Activated CD4-positive, alpha-beta T cell treated with anti-CD3 and anti-CD28 coated beads, Interleukin-10, Interleukin-2, amounts not matched to agents 100 ng/mL and 50 ng/mL, durations not matched to agents 16 hours and 8 hours (primary cell): ENCODE results near the gene MTERF4.

Experiments used
- DNase-seq: peaks from one replicate; pipeline ENCODE4 v3.0.0-alpha.2; 2020

MTERF4 gene

DNA sequence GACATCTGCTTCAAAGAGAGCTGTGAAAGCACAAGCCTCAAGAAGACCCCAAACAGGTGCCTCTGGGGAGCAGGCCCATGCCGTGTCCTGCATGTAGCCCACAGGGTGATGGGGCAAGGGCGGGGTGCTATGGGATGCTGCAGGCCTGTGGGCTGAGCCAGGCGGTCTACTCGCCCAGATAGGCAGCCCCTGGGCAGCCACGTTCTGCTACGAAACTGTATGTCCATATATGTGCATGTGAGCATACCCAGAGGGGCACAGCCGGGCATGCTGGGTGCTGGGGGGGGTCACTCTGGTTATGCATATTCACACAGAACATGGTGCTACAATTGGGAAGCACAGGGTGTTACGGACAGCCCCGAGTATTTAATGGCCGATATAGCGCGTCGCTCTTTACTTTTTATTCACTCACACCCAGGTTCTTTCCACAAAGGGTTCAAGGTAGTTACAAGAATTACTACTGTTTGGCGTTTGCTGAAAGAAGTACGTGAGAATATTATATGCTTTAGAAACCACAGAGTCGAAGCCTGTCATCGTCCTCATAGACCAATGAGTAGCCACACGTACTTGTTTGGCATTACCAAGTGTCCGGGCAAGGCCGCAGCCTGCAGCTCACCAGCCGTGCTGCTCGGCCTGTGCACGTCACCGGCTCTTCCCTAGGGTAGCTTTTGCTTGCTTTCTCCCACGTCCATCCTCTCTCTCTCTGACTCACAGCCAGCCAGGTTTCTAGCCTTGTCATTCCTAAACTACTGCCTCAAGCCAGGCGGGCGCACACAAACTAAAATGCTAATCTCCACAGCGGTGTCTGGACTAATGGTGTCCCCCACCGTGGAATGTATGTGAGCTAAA, 14.4 kb downstream of the MTERF4 start:
- no peak for DNase-seq

DNA sequence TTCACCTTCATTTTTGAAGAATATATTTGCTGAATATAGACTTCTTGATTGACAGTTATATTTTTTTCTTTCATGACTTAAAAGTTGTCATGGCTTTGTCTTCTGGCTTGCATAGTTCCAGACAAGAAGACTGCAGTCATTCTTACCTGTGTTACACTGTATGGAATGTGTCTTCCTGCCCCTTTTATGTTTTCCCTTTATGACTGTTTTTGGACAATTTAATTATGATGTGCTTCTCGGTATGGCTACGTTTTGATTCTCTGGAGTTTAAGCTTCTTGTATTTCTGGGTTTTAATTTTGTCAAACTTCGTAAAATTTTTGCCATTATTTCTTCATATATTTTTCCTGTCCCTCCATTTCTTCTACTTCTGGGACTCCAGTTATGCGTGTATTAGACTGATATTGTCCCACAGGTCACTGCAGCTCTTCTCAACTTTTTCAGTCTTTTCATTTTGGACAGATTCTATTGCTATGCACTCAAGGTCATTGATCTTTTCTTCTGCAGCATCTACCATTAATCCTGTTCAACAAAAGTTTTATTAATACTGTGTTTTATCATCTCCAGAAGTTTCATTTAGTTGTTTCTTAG, 17.1 kb downstream of the MTERF4 start:
- DNase-seq: no peak

- DNase-seq: no peak
Observed at GRCh38 chr2:241083091-241083415, 19.0 kb downstream of the MTERF4 start.

DNA sequence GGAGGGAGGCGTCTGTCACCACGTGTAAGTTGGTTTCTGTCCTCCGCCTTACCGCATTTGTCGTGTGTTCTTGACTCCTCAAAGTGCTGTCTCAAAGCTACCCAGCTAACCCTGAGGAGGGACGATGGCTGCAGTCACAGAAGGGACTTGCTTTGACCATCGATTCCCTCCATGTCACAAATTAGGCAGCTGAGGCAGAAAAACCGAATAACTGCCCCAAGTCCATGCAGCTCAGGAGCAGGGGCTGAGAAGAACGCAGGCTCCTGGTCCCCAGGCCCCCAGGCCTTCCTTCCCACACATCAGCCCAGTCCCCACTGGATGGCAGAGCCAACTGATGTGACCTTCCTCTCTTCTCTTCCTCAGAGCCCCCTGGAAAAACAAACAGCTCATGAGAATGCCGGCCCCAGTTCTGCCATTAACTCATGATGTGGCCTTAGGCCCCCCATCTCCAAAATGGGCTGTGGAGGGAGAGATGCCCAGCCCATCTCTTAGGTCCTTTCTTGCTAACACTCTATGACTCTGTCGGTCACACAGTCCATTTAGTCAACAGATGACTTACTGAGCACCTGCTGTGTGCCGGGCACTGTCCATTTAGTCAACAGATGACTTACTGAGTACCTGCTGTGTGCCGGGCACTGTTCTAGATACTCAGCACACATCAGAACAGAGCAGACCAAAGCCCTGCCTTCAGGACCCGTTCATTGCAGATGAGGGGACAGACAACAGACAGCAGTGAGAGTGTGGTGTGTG, 19.6 kb downstream of the MTERF4 start:
- no peak for DNase-seq

DNA sequence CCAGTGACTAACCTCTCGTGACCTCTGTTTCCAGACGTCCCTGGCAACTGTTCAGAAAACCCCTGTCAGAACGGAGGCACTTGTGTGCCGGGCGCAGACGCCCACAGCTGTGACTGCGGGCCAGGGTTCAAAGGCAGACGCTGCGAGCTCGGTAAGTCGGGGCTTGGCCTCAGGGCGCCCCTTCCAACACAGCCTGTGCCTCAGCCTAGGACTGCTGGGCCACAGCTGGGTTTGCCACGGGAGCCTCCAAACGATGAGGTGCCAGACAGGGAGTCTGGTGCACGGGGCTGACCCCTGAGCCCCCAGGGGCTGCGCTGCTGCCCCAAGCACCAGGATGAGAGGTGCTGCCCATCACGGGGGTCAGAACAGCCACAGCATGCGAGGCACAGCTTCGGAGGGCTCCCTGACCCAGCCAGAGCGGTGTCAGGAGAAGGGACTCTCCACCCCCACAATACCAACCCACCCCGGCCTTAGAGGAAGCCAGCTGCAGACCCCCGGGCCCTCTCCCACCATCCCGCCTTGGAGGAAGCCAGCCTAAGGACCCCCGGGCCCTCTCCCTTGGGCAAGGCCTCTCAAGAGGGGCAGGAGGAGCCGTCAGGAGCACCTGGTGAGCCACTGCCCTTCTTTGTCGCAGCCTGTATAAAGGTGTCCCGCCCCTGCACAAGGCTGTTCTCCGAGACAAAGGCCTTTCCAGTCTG, 20.3 kb downstream of the MTERF4 start:
- no peak for DNase-seq

DNA sequence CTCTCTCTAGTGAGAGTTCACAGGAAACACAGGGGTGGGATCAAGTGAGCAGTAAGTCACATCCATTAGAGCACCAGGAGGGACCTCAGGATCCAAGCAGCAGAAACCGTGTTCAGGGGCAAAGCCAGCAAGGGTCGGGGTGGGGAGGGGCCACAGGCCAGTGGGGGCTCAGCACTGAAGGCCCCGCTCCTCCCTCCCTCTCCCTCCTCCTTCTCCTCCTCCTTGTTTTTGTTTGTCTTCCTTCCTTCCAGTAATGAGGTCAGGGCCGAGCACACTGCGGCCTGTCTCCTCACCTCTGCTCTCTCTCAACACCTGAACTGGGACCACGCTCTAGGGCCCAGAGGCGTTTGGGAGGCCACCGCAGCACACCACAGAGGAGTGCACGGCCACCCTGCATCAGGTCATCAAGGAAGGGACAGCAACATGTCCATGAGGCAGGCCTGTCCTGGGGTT, 20.9 kb downstream of the MTERF4 start:
- DNase-seq: no peak

DNA sequence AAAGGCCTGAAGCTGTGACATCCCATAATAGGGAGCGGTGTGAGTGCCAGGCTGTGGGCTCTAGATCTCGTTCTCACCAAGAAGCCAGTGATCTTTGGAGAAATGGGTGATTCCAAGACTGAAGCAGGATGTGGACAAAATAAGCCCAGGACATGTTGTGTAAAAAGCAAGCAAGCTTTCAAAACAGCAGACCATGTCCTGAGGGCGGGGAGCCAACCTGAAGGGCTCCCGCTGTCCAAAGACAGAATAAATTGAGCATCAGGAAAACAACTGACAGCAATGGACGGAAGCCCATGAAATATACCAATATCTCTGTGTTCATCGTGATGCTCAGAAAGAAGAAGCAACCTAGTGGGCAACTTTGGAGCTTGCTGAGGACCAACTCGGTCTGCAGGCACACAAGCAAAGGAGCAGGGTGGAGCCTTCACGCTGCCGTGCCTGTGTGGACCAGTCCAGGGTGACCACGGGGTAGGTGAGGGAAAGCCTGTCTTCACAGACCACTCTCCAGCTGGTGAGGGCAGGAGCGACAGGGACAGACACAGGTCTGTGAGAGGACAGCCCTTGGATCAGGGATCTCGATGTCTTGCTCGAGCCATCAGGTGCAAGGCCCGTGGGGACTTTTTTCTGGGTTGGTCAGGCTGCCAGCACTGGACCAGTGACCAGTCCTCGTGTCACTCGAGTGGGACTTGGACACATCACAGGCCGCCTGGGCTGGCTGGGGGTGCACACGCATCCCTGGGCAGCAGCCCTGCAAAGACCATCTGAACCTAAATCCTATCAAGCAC, 21.5 kb downstream of the MTERF4 start:
- no peak for DNase-seq

GRCh38 chr2:241074901-241075540, 27.1 kb downstream of the MTERF4 start:
- DNase-seq: no peak

DNA sequence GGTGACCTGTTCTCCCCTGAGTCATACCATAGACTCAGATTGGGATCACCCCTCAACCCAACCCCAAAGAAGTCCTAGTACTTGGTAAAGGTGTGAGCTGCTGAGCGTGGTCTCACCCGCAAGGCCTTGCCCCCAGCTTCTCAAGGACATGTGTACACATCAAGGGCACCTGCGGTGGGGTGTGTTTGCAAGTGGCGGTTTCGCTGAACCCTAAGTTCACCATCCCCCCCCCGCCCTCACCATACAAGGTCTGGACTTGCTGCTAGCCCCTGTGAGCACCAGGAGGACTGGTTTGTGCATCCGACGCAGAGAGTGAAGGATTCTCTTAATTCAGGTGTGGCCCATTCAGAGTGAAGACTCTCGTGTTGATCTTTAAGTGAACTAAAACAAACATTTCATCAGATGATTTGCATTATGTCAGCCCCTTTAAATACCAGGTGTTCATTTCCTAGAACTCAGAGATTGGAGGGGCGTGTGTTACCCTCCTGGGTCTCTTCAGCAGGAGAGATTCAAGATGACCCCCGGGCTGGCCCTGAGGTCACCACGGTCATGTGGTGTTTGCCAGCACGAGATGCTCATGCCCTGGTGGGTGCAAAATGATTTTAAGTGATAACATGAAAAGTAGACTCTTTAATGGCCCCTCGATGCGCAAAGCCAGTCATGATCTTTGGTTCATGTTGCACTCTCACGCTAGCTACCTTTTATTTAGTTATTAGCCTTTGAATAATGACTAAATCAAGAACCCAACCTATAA, 27.8 kb downstream of the MTERF4 start:
- no peak for DNase-seq

- DNase-seq: no peak
Observed at GRCh38 chr2:241073166-241074064, 28.7 kb downstream of the MTERF4 start.

DNA sequence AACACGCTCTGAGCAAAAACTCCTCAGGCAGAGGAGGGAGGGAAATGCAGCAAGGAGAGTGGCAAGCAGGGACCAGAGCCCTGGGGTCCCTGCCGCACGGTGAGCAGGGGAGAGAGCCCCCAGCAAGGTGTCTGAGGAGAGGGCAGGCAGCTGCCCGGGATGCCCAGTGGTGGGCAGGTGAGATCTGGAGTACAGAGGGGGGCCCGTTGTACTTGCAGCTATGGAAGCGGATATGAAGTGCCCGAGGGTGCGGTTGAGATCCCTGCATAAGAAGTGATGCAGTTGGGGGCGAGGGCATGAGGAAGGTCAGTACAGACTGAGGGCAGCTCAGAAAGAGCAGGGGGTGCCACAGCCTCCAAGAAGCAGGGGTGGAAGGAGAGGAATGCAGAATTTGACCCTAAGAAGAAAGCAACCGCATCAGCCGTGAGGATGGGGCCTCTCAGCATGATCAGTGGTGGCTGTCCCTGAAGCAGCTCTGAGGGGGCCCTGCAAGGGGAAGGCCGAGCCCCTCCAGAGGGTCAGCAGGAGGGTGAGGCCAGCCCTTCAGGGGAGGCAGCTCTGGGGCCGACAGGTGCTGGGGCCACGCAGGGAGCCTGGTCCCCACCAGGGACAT, 29.4 kb downstream of the MTERF4 start:
- DNase-seq: no peak

DNA sequence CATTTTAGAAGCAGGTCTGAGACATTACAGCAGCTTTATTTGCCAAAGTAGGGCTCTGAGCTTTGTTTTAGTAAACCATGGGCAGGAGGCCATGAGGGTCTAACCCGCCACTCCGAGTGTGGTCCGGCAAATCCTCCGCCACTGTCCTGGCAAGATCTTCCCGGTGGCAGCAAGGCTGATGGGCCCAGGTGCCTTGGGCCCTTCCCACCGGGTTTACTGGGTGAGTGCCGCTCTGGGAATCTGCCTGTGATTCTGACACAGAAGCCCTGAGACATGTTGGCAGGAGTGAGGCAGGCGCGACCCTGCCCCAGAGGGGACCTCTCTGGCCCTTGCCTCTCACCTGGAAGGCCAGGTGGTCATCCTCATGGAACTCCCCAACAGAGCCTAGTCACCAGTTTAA, 29.9 kb downstream of the MTERF4 start:
- no peak for DNase-seq

DNA sequence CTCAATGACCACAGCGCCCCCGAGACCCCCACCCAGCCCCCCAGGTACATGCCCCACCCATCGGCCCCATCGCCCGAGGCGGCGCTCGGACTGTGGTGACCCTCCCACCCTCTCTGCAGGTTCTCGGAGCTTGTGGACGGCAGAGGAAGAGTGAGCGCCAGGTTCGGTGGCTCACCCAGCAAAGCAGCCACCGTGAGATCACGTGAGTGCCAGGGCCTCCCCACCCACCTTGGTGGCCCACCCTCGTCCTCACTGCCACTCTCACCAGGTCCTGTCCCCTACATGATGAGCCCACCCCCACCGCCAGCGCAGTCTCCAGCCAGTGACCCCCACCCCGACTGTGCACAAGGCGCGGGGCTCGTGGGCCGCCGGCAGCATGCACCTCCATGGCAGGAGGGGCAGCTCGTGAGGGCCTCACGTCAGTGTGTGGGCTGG, 30.4 kb downstream of the MTERF4 start:
- DNase-seq: no peak

DNA sequence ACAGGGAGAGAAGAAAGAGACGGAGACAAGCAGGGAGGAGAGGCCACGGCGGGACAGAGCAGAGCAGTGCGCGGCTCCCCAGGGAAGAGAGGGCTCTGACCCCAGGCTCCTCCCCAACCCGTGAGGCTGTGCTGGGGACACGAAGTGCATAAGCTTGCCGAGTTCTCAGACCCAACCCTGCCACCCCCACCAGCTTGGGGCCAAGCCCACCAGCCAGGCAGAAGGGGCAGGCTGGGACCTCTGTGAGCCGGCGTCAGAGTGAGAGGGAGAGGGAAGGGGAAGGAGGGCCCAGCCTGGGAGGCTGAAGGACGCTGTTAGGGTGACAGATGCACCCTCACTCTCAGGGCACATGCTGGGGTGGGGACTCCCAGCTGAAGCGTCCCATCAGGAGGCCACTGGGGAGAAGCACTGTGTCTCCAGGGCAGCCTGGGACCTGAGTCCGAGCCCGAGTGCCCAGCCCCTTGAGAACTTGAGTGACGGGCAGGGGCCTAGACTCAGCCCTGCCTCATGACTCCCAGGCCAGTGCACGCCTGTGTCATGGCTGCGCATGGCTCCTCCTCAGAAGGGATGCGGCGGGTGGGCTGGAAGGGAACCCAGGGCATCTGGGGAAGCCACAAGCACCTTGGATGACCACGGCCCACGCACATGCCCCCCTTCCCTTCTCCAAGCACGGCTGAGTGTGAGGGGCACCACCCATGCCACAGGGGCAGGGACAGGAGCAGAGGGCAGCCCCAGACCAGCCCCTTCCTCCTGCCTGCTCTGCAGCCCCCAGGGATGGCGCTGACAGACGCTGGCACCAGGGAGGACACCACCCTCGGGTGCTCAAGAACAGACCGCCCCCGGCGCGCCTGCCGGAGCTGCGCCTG, 31.0 kb downstream of the MTERF4 start:
- no peak for DNase-seq

DNA sequence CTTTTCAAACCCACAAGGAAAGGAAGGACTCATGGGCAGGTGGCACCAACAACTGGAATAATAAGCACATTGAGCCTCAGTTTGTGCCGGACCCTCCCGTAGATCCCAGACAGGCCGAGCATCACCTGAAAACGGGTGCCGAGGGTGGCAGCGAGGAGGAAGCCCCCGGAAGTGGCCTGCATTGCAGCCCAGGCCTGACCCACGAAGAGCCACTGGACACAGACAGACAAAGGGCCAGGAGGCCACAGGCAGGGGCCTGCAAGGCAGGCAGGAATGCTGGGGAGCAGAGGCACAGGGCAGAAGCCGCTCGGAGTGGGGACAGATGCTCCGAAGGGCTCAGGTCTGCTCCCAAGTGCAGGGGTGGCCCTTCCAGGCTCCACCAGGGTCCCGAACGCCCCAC, 31.7 kb downstream of the MTERF4 start:
- no peak for DNase-seq

DNA sequence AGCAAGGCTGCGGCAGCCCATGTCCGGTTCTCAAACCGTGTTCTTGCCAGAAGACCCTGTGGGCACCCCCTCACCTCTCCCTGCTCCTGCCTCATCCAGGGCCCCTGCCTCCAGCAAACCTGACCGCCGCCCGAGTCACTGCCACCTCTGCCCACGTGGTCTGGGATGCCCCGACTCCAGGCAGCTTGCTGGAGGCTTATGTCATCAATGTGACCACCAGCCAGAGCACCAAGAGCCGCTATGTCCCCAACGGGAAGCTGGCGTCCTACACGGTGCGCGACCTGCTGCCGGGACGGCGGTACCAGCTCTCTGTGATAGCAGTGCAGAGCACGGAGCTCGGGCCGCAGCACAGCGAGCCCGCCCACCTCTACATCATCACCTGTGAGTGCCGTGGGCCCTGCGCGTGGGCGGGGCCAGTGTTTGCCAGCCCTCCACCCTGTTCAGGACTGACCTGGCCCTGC, 32.2 kb downstream of the MTERF4 start:
- DNase-seq: no peak

- no peak for DNase-seq
Observed at GRCh38 chr2:241068942-241069810, 32.9 kb downstream of the MTERF4 start.
